Measurements from ENCODE around the gene ATG7.

Gene ATG7

GRCh38 chr3:11536936-11537612, 264.9 kb downstream of the ATG7 start:
- DNase-seq (ENCODE audit: low spot score), result no peak

GRCh38 chr3:11538581-11538980, 266.4 kb downstream of the ATG7 start:
- DNase-seq (ENCODE audit: low spot score), result no peak

- DNase-seq (ENCODE audit: low spot score), result no peak
These were observed 267.0 kb downstream of the ATG7 start for GRCh38 chr3:11539218-11539617.

GRCh38 chr3:11539677-11540076, 267.5 kb downstream of the ATG7 start:
- no peak for DNase-seq (ENCODE audit: low spot score)

GRCh38 chr3:11541321-11542303, 269.4 kb downstream of the ATG7 start:
- no peak for DNase-seq (ENCODE audit: low spot score)

- no peak for DNase-seq (ENCODE audit: low spot score)
These were observed 270.4 kb downstream of the ATG7 start for GRCh38 chr3:11542551-11542950.

- no peak for DNase-seq (ENCODE audit: low spot score)
These were observed 271.1 kb downstream of the ATG7 start for GRCh38 chr3:11543141-11543947.

GRCh38 chr3:11543948-11544387, 271.8 kb downstream of the ATG7 start:
- DNase-seq (ENCODE audit: low spot score), result no peak

- no peak for DNase-seq (ENCODE audit: low spot score)
These were observed 272.4 kb downstream of the ATG7 start for GRCh38 chr3:11544412-11545181.

- no peak for DNase-seq (ENCODE audit: low spot score)
These were observed 273.1 kb downstream of the ATG7 start for GRCh38 chr3:11545186-11545851.

- DNase-seq (ENCODE audit: low spot score), result no peak
These were observed 274.6 kb downstream of the ATG7 start for GRCh38 chr3:11546657-11547302.

GRCh38 chr3:11547498-11547897, 275.3 kb downstream of the ATG7 start:
- no peak for DNase-seq (ENCODE audit: low spot score)

GRCh38 chr3:11548721-11549131, 276.5 kb downstream of the ATG7 start:
- no peak for DNase-seq (ENCODE audit: low spot score)

- no peak for DNase-seq (ENCODE audit: low spot score)
These were observed 277.5 kb downstream of the ATG7 start for GRCh38 chr3:11549580-11550140.

- no peak for DNase-seq (ENCODE audit: low spot score)
These were observed 278.8 kb downstream of the ATG7 start for GRCh38 chr3:11551036-11551435.

- no peak for DNase-seq (ENCODE audit: low spot score)
These were observed 280.4 kb downstream of the ATG7 start for GRCh38 chr3:11552289-11553264.

GRCh38 chr3:11553436-11554235, 281.4 kb downstream of the ATG7 start:
- no peak for DNase-seq (ENCODE audit: low spot score)

GRCh38 chr3:11554236-11554610, 282.0 kb downstream of the ATG7 start:
- DNase-seq (ENCODE audit: low spot score), result no peak

Measured in CD4-positive, alpha-beta T cell treated with Interleukin-15 for 4 hours (primary cell).